ENCODE measurements around the gene DDX27. TPM values are rescaled to one million over a fixed set of nuclear protein-coding genes. Genes with fewer than 3 reads are reported as not detected.

Gene DDX27, protein sequence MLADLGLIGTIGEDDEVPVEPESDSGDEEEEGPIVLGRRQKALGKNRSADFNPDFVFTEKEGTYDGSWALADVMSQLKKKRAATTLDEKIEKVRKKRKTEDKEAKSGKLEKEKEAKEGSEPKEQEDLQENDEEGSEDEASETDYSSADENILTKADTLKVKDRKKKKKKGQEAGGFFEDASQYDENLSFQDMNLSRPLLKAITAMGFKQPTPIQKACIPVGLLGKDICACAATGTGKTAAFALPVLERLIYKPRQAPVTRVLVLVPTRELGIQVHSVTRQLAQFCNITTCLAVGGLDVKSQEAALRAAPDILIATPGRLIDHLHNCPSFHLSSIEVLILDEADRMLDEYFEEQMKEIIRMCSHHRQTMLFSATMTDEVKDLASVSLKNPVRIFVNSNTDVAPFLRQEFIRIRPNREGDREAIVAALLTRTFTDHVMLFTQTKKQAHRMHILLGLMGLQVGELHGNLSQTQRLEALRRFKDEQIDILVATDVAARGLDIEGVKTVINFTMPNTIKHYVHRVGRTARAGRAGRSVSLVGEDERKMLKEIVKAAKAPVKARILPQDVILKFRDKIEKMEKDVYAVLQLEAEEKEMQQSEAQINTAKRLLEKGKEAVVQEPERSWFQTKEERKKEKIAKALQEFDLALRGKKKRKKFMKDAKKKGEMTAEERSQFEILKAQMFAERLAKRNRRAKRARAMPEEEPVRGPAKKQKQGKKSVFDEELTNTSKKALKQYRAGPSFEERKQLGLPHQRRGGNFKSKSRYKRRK
- total RNA-seq, result 33.6 and 34.0 TPM in 2 replicates

DNA sequence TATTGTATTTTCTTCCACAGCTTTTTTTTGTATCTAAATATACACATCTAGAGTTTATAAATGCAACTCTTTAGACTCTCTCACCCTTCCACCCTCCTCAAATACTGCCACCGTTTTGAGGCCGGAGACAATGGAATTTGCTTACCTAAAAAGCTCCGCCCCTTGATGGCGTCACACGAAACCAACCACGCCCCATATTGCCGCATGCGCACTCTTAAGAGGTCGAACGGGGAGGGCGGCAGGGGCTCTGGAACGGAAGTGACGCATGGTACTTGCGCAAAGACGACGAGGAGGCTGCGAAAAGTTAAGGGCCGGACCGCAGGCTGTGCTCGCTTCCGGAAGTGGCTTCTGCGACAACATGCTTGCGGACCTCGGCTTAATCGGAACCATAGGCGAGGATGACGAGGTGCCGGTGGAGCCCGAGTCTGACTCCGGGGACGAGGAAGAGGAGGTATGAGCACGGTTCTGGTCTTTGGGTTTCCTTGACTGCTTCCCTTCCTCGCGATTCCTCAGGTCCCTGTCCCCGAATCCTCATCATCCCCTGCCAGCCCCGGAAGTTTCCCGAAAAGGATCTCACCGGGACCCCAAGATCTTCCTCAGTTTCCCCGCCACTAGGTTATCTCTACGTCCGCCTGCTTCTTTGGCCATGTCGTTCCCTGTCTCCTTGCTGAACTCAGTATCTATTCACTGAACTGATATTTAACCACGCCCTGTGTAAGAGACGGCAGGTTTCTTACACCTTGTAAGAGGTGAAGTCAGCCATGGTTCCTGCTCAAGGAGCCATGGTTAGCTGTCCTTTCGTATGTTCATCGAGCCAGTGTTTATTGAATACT is at the start of gene DDX27:
DDX27 (plus strand) TSS at position 326 of the 833 bp plus-strand sequence; CDS start at position 359, 33 bp downstream.
- Histone ChIP-seq H2AFZ (ENCODE audit: low read length) (peak within 1 kb of the TSS; percentile 97), H3K27me3 (ENCODE audit: insufficient read depth, low read length) (no peaks in the 10 kb centered on the region), H3K27ac (ENCODE audit: low read depth, low read length) (peak within 1 kb of the TSS; percentile 87), H4K20me1 (ENCODE audit: insufficient read depth, low read length) (peaks cover 3% of the 10 kb centered on the region), H3K4me3 (ENCODE audit: insufficient read depth, low read length) (peak within 1 kb of the TSS; percentile 77), H3K9me3 (ENCODE audit: low read depth, low read length) (no peaks in the 10 kb centered on the region), H3K4me2 (ENCODE audit: insufficient read depth, low read length) (peak within 1 kb of the TSS; percentile 96), H3K79me2 (ENCODE audit: insufficient read depth, low read length) (peaks cover 27% of the 10 kb centered on the region), H3K36me3 (ENCODE audit: insufficient read depth, low read length) (peaks cover 27% of the 10 kb centered on the region), H3K4me1 (ENCODE audit: insufficient read depth, low read length) (peaks cover 8% of the 10 kb centered on the region)
- TF ChIP-seq, protein P1, sequence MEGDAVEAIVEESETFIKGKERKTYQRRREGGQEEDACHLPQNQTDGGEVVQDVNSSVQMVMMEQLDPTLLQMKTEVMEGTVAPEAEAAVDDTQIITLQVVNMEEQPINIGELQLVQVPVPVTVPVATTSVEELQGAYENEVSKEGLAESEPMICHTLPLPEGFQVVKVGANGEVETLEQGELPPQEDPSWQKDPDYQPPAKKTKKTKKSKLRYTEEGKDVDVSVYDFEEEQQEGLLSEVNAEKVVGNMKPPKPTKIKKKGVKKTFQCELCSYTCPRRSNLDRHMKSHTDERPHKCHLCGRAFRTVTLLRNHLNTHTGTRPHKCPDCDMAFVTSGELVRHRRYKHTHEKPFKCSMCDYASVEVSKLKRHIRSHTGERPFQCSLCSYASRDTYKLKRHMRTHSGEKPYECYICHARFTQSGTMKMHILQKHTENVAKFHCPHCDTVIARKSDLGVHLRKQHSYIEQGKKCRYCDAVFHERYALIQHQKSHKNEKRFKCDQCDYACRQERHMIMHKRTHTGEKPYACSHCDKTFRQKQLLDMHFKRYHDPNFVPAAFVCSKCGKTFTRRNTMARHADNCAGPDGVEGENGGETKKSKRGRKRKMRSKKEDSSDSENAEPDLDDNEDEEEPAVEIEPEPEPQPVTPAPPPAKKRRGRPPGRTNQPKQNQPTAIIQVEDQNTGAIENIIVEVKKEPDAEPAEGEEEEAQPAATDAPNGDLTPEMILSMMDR (IDR thresholded peaks at IDR 0.05; ENCODE audit: extremely low read depth, low read depth, low read length), result no peak
- peak; percentile 97 for DNase-seq (ENCODE audit: insufficient read length, low spot score, missing footprints)

DNA sequence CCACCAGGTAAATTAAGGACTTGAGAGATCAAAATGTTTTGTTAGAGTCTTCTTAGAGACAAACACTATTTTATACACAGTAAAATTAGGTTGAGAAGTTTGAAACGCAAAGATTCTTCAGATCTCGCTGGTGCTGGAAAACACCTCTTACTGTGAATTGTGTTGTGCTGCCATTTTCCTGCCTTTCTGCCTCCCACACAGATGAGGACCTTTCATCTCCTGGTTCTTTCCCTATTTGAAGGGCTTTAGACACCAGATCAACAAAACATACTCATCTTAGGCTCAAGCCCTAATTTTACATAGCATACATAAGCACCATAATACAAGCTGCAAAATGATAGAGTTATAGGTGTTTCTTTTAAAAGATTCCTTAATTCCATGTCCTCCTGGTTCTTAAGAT is 49.7 kb upstream of the DDX27 start:
- peaks cover 9% of the 10 kb centered on the region for H4K20me1 ChIP-seq (ENCODE audit: insufficient read depth, low read length)
- H3K27me3 ChIP-seq (ENCODE audit: insufficient read depth, low read length), result no peaks in the 10 kb centered on the region
- no peak overlapping the region for H3K4me2 ChIP-seq (ENCODE audit: insufficient read depth, low read length)
- no peak overlapping the region for H3K4me3 ChIP-seq (ENCODE audit: insufficient read depth, low read length)
- no peak overlapping the region for H2AFZ ChIP-seq (ENCODE audit: low read length)
- peaks cover 14% of the 10 kb centered on the region for H3K36me3 ChIP-seq (ENCODE audit: insufficient read depth, low read length)
- no peaks in the 10 kb centered on the region for H3K9me3 ChIP-seq (ENCODE audit: low read depth, low read length)
- H3K4me1 ChIP-seq (ENCODE audit: insufficient read depth, low read length), result peaks cover 7% of the 10 kb centered on the region
- H3K27ac ChIP-seq (ENCODE audit: low read depth, low read length), result no peak overlapping the region
- no peak for DNase-seq (ENCODE audit: insufficient read length, low spot score, missing footprints)
- TF ChIP-seq, protein P1 (IDR thresholded peaks at IDR 0.05; ENCODE audit: extremely low read depth, low read depth, low read length), result no peak
- peaks cover 84% of the 10 kb centered on the region for H3K79me2 ChIP-seq (ENCODE audit: insufficient read depth, low read length)

DNA sequence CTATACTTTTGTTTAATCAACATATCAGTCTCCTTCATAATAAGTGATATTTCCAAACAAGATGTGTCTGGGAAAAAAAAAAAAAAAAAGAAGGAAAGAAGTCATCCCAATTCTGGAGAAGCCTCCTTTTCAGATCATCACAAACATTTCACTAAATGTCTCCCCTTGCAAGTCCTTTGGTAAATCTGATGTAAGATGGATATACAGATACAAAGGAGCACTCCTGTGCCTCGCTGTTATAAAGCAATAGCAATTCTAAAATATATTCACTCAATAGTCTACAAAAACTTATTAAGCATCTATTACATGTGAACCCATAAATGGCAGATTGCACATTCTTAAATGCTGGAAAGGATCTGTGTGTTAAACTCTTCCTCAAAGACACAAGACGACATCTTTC is 48.5 kb upstream of the DDX27 start:
- Histone ChIP-seq H3K27ac (ENCODE audit: low read depth, low read length) (no peak overlapping the region), H3K4me1 (ENCODE audit: insufficient read depth, low read length) (peaks cover 7% of the 10 kb centered on the region), H4K20me1 (ENCODE audit: insufficient read depth, low read length) (peaks cover 9% of the 10 kb centered on the region), H3K4me3 (ENCODE audit: insufficient read depth, low read length) (no peak overlapping the region), H3K36me3 (ENCODE audit: insufficient read depth, low read length) (peaks cover 10% of the 10 kb centered on the region), H3K9me3 (ENCODE audit: low read depth, low read length) (no peaks in the 10 kb centered on the region), H3K79me2 (ENCODE audit: insufficient read depth, low read length) (peaks cover 80% of the 10 kb centered on the region), H3K27me3 (ENCODE audit: insufficient read depth, low read length) (no peaks in the 10 kb centered on the region), H3K4me2 (ENCODE audit: insufficient read depth, low read length) (no peak overlapping the region), H2AFZ (ENCODE audit: low read length) (no peak overlapping the region)
- DNase-seq (ENCODE audit: insufficient read length, low spot score, missing footprints), result no peak
- TF ChIP-seq, protein P1 (IDR thresholded peaks at IDR 0.05; ENCODE audit: extremely low read depth, low read depth, low read length), result no peak

Measured in osteoblast (primary cell).